GM12875 (cell line): ENCODE results near the gene GRID1.

ENCODE experiments used
- H3K4me3 ChIP-seq: one replicate; pipeline ENCODE4 v1.5.1; 2011; ENCODE audit warnings: low read depth, low read length, control low read depth
- TF ChIP-seq, protein P1 (sequence below): IDR thresholded peaks from 2 replicates; pipeline ENCODE4 v1.5.1; 2011; ENCODE audit warnings: low read depth, mild to moderate bottlenecking, control low read depth, inconsistent platforms, low read length, moderate library complexity, borderline replicate concordance; ENCODE audit not compliant: insufficient read depth

The GRID1 gene

DNA sequence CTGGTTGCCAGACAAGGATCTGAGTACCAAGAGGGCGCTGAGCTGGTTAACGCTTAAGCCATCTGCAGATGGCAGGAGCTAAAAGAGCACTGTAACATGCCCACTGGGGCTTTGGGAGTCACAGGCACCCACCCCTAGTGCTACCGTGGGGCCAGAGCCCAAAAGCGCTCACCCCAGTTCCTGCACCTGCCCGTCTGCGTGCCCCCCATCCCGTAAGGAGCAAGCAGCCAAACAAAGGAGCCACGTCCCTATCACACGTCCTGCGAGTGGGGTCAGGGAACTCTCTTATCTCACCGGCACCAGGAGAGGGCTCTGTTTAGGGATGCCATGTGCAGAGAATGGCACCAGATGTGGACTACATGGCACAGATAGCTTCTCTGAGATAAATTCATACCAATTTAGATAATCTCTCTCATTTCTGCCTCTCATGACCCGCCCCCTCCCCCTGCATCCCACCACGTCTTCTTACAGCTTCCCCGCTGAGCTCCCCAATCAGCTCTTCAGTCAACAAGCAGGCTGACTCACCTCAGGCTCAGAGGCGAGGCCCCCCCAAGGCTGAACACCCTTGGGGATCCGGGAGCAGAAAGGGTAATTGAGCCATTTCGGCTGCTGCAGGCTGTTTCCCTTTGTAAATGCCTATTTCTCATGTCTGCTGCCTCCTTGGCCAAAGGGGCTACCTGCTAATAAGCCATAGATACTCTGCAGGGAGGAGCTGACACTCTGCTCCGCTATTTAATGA is 235.7 kb downstream of the GRID1 start:
- TF ChIP-seq, protein P1, sequence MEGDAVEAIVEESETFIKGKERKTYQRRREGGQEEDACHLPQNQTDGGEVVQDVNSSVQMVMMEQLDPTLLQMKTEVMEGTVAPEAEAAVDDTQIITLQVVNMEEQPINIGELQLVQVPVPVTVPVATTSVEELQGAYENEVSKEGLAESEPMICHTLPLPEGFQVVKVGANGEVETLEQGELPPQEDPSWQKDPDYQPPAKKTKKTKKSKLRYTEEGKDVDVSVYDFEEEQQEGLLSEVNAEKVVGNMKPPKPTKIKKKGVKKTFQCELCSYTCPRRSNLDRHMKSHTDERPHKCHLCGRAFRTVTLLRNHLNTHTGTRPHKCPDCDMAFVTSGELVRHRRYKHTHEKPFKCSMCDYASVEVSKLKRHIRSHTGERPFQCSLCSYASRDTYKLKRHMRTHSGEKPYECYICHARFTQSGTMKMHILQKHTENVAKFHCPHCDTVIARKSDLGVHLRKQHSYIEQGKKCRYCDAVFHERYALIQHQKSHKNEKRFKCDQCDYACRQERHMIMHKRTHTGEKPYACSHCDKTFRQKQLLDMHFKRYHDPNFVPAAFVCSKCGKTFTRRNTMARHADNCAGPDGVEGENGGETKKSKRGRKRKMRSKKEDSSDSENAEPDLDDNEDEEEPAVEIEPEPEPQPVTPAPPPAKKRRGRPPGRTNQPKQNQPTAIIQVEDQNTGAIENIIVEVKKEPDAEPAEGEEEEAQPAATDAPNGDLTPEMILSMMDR = no peak
- H3K4me3 ChIP-seq = no peak overlapping the region

- H3K4me3 ChIP-seq = no peak overlapping the region
- TF ChIP-seq, protein P1 = no peak
Observed at GRCh38 chr10:86130041-86130440, 236.6 kb downstream of the GRID1 start.

DNA sequence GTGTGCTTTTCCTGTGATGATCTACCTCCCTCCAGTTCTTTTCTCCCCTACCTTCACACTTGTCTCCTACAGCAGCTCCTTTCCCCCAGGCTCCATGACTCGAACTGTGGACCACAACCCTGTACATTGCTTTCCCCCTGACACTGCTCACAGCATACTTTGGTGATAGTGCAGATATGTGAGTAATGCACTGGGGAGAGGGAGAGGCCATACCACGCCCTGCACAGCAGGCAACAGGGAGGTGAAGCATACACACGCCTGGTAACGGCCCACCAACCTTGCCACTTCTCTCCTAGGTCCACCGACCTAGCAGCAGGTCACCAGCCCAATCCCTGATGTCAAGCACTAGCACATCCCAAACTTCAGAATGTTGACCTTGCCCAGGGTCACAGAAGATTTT is 238.2 kb downstream of the GRID1 start:
- TF ChIP-seq, protein P1 = no peak
- H3K4me3 ChIP-seq = no peak overlapping the region

DNA sequence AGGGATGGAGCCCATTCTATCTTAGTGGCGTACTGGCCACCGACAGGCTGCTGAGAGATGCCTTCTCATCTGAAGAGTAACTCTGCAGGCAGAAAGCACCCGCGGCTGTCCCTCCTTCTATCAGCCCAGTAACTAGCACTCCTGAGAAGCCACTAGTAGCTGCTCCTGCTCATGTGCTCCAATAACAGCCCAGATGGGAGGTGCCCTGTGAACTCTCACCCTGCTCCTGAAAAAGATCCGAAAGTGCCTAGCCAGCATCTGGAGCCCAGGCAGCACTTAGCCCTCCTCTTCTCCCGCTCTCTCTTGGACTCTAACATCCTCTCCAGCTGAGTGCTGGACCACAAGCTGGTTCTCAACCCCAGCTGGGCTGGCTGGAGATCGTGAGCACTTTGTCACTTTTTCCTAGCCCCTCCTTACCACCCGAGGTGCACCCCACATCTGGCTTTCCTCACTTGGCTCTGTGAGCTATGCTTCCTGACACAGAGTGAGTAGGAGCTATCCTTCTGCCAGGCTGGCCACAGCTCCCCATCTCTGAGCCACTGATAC is 239.2 kb downstream of the GRID1 start:
- H3K4me3 ChIP-seq = no peak overlapping the region
- TF ChIP-seq, protein P1 = no peak

DNA sequence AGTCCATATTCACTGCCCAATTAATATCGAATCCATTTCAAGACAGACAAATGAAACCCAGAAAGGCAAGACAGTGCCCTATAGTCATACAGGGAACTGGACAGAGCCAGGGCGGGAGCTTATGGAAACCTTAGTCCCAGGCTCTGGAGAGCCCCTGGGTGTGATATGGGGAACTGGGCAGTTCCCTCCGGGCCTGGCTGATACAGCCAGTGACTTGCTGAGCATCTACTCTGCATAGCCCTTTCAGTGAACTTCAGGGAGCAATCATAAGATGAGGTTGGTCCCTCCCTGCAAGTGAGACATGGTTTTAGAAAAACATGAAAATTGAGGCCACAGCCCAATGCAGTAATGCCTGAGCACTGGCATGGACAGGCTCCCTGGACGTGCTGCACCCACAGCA is 241.9 kb downstream of the GRID1 start:
- H3K4me3 ChIP-seq = no peak overlapping the region
- TF ChIP-seq, protein P1 = no peak

DNA sequence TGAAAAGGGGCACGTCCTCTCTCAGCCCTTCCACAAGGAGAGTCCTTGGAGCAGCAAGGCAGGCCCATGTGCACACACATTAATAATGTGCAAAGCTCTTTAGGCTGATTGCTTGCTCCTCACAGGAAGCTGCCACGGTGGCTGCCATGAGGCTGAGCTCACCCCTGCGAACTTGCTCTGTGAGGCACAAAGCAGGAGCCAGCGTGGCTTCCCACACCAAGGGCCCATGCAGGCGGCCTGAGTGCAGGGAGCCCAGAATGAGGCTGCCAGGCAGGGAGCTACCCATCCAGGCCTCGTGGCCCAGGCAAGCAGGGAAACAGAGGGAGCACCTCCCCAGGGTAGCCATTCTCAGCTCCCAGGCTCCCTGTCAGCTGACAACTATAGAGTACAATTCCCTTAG is 242.9 kb downstream of the GRID1 start:
- TF ChIP-seq, protein P1 = no peak

DNA sequence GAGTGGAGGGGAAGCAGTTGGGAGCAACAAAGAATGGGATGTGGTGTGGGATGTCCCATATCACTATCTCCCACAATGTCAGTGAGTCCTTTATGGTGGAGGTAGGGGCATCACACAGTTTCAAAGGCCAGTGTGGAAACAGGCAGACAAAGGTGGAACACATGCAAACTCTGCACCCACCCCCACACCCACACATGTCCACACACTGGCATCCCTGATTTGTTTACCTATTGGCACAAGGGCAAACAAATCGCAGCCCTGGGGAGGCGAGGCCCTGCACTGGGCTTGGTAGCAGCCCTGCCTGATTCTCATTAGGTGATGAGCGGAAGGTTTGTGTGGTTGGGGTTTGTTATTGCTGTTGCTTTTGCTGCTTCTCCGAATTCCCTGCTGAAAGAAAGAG is 243.3 kb downstream of the GRID1 start:
- no peak overlapping the region for H3K4me3 ChIP-seq

More for the DNA sequence above, 242.9 kb downstream of the GRID1 start:
- H3K4me3 ChIP-seq = no peak overlapping the region

More for the DNA sequence above, 243.3 kb downstream of the GRID1 start:
- TF ChIP-seq, protein P1 = no peak
